GM23338 (cell line): Measurements from ENCODE around the gene R3HCC1L. TPM values are rescaled to one million over a fixed set of nuclear protein-coding genes. Genes with fewer than 3 reads are reported as not detected.

Source experiments
- ATAC-seq: fragments of 200-7000 bp; cut with Tn5 transposase; 3 replicates; pipeline ENCODE4 v1.9.1; 2020
- DNase-seq: peaks from one replicate; pipeline ENCODE4 v3.0.0-alpha.2; 2015; ENCODE audit warnings: low spot score
- H2AFZ ChIP-seq: fragments of 200-600 bp; sonication (generic); 2 replicates; pipeline ENCODE4 v1.8.0; 2016; ENCODE audit warnings: antibody characterized with exemption, mild to moderate bottlenecking, moderate library complexity
- H3F3A ChIP-seq: fragments of 200-600 bp; sonication (generic); replicated peaks from 2 replicates; pipeline ENCODE4 v1.8.0; 2017; ENCODE audit warnings: antibody characterized with exemption, mixed run types, low read depth
- H3K27ac ChIP-seq: fragments of 200-600 bp; sonication (generic); 2 replicates; pipeline ENCODE4 v1.6.1; 2016; ENCODE audit warnings: low read depth
- H3K27me3 ChIP-seq: fragments of 200-600 bp; sonication (generic); 2 replicates; pipeline ENCODE4 v1.8.0; 2016; ENCODE audit warnings: mild to moderate bottlenecking, mixed run types, moderate library complexity; ENCODE audit not compliant: insufficient read depth
- H3K36me3 ChIP-seq: fragments of 200-600 bp; sonication (generic); 2 replicates; pipeline ENCODE4 v1.8.0; 2016; ENCODE audit warnings: mild to moderate bottlenecking; ENCODE audit not compliant: insufficient read depth
- H3K4me1 ChIP-seq: fragments of 200-600 bp; sonication (generic); 2 replicates; pipeline ENCODE4 v1.8.0; 2016; ENCODE audit warnings: mild to moderate bottlenecking, moderate library complexity; ENCODE audit not compliant: insufficient read depth
- H3K4me2 ChIP-seq: fragments of 200-600 bp; sonication (generic); 2 replicates; pipeline ENCODE4 v1.7.1; 2017; ENCODE audit warnings: mixed run types
- H3K4me3 ChIP-seq: fragments of 200-600 bp; sonication (generic); 2 replicates; pipeline ENCODE4 v1.6.1; 2016; ENCODE audit warnings: mixed run types
- H3K79me2 ChIP-seq: fragments of 200-600 bp; sonication (generic); replicated peaks from 2 replicates; pipeline ENCODE4 v1.8.0; 2017; ENCODE audit warnings: mild to moderate bottlenecking; ENCODE audit not compliant: insufficient read depth
- H3K9me2 ChIP-seq: fragments of 200-600 bp; sonication (generic); 2 replicates; pipeline ENCODE4 v1.8.0; 2017; ENCODE audit not compliant: insufficient read depth
- H4K20me1 ChIP-seq: fragments of 200-600 bp; sonication (generic); replicated peaks from 2 replicates; pipeline ENCODE4 v1.8.0; 2017; ENCODE audit warnings: mild to moderate bottlenecking; ENCODE audit not compliant: insufficient read depth
- H3K27ac Mint-ChIP-seq: 2 replicates; pipeline ENCODE4 v1.8.0; 2020; ENCODE audit warnings: inconsistent platforms, mild to moderate bottlenecking, moderate library complexity, mixed read lengths
- H3K27me3 Mint-ChIP-seq: 3 replicates; pipeline ENCODE4 v1.8.0; 2022; ENCODE audit warnings: low read depth, mild to moderate bottlenecking, moderate library complexity, mixed read lengths, inconsistent platforms; ENCODE audit not compliant: insufficient read depth, poor library complexity
- H3K36me3 Mint-ChIP-seq: 3 replicates; pipeline ENCODE4 v1.8.0; 2021; ENCODE audit warnings: low read depth, mild to moderate bottlenecking, inconsistent platforms, moderate library complexity, mixed read lengths
- H3K4me1 Mint-ChIP-seq: 3 replicates; pipeline ENCODE4 v1.8.0; 2020; ENCODE audit warnings: mild to moderate bottlenecking, inconsistent platforms, mixed read lengths
- H3K4me3 Mint-ChIP-seq: 3 replicates; pipeline ENCODE4 v1.8.0; 2021; ENCODE audit warnings: moderate library complexity, mild to moderate bottlenecking, inconsistent platforms, mixed read lengths
- H3K9me3 Mint-ChIP-seq: 3 replicates; pipeline ENCODE4 v1.8.0; 2020; ENCODE audit warnings: moderate library complexity, mild to moderate bottlenecking, inconsistent platforms, mixed read lengths
- CREB1 ChIP-seq: fragments of 250-450 bp; sonication (Bioruptor Pico); IDR thresholded peaks from 2 replicates; pipeline ENCODE4 v1.5.0; 2020; ENCODE audit warnings: low read depth, mild to moderate bottlenecking, moderate library complexity
- CTCF ChIP-seq, 2 experiments: fragments of 200-600 bp in 1 of 2; sonication (generic) in 1 of 2; conservative IDR thresholded peaks; 2 replicates each; pipeline versions ENCODE4 v1.5.1 to v1.6.1; 2016 to 2017; ENCODE audit warnings: antibody characterized with exemption in 2 of 2, low read depth in 2 of 2, mild to moderate bottlenecking in 2 of 2, moderate library complexity in 1 of 2
- EZH2 ChIP-seq: fragments of 200-600 bp; sonication (generic); IDR thresholded peaks from one replicate; pipeline ENCODE4 v1.8.0; 2017; ENCODE audit warnings: antibody characterized with exemption, mild to moderate bottlenecking, low read depth; ENCODE audit not compliant: unreplicated experiment
- NANOG ChIP-seq: IDR thresholded peaks from 2 replicates; pipeline ENCODE4 v1.6.1; 2016; ENCODE audit warnings: antibody characterized with exemption, borderline replicate concordance
- POLR2AphosphoS5 ChIP-seq: IDR thresholded peaks from 2 replicates; pipeline ENCODE4 v1.6.1; 2016; ENCODE audit warnings: antibody characterized with exemption, low read depth
- REST ChIP-seq: IDR thresholded peaks from one replicate; pipeline ENCODE4 v1.6.1; 2018; ENCODE audit warnings: antibody characterized with exemption; ENCODE audit not compliant: unreplicated experiment
- STAT1 ChIP-seq: IDR thresholded peaks from one replicate; pipeline ENCODE4 v1.6.1; 2016; ENCODE audit warnings: antibody characterized with exemption; ENCODE audit not compliant: unreplicated experiment
- ZNF331 ChIP-seq: fragments of 250-450 bp; sonication (Bioruptor Pico); IDR thresholded peaks from 2 replicates; pipeline ENCODE4 v1.5.0; 2020; ENCODE audit warnings: low read depth, mild to moderate bottlenecking, moderate library complexity
- ZNF462 ChIP-seq: fragments of 250-450 bp; sonication (Bioruptor Pico); IDR thresholded peaks from 2 replicates; pipeline ENCODE4 v1.5.0; 2020; ENCODE audit warnings: mild to moderate bottlenecking, moderate library complexity
- polyA plus RNA-seq: library from polyadenylated mRNA; unstranded; fragments of >200 nt; fragmentation: Nextera tagmentation; extraction: Ambion mirVana; gene quantifications from 2 replicates; pipeline ENCODE4 v1.2.1, GENCODE V29; 2016
- total RNA-seq: library from RNA; depleted of rRNA; stranded (reverse); fragments of >200 nt; shearing (Covaris generic); gene quantifications from 2 replicates; pipeline ENCODE4 v1.2.3, GENCODE V29; 2014

The R3HCC1L gene
- total and polyA plus RNA-seq, 2 experiments from 2014 or later = 9.3 to 15.8 TPM

- no peak for TF ChIP-seq REST
- TF ChIP-seq CREB1 = no peak
- no peak for TF ChIP-seq POLR2AphosphoS5
These were observed 120.9 kb downstream of the R3HCC1L start (continued) for GRCh38 chr10:98255146-98255877.

GRCh38 chr10:98256692-98257091, 122.2 kb downstream of the R3HCC1L start:
- no peaks in the 10 kb centered on the region; the same call in 1 of the 2 replicates for H4K20me1 ChIP-seq
- H3K79me2 ChIP-seq = no peaks in the 10 kb centered on the region
- no peak overlapping the region for H2AFZ ChIP-seq
- Mint-ChIP-seq H3K4me1 (peaks cover 8% of the 10 kb centered on the region), H3K27ac (no peak overlapping the region), H3K9me3 (no peaks in the 10 kb centered on the region), H3K27me3 (peaks cover 2% of the 10 kb centered on the region), H3K36me3 (no peaks in the 10 kb centered on the region; the same call in 2 of the 3 replicates), H3K4me3 (no peak overlapping the region)
- H3K36me3 ChIP-seq = no peaks in the 10 kb centered on the region
- no peak overlapping the region for H3K27ac ChIP-seq
- DNase-seq (no peak), ATAC-seq (no peak)
- H3K27me3 ChIP-seq = no peaks in the 10 kb centered on the region
- no peaks in the 10 kb centered on the region for H3K4me1 ChIP-seq
- no peak overlapping the region for H3K4me2 ChIP-seq
- no peaks in the 10 kb centered on the region for H3K9me2 ChIP-seq
- no peaks in the 10 kb centered on the region for H3F3A ChIP-seq
- H3K4me3 ChIP-seq = no peak overlapping the region
- no peak for TF ChIP-seq CTCF (conservative IDR thresholded peaks at IDR 0.05; ENCODE audit: low read depth in 2 of 2)
- TF ChIP-seq EZH2 = no peak
- no peak for TF ChIP-seq STAT1
- TF ChIP-seq NANOG = no peak
- TF ChIP-seq ZNF331 (CRISPR knock-in tag) = no peak
- no peak for TF ChIP-seq ZNF462 (CRISPR knock-in tag)
- no peak for TF ChIP-seq REST
